ENCODE measurements around the gene HSPBP1.

- TF ChIP-seq MAX (IDR thresholded peaks at IDR 0.05) (no peak), ATF3 (IDR thresholded peaks at IDR 0.05) (no peak), CTCF (IDR thresholded peaks at IDR 0.05 in 2 of 3, conservative IDR thresholded peaks at IDR 0.05 in 1 of 3; ENCODE audit: borderline replicate concordance in 1 of 3, insufficient read depth in 1 of 3, low read depth in 2 of 3, low read length in 2 of 3) (no peak), TCF7L2 (IDR thresholded peaks at IDR 0.05; ENCODE audit: borderline replicate concordance, extremely low read depth, insufficient read depth, insufficient read length) (no peak), YY1 (IDR thresholded peaks at IDR 0.05; ENCODE audit: extremely low read depth, insufficient replicate concordance, low read depth, low read length) (no peak), CEBPB (IDR thresholded peaks at IDR 0.05; ENCODE audit: low read depth) (no peak), POLR2AphosphoS5 (IDR thresholded peaks at IDR 0.05; ENCODE audit: low read depth, low read length) (no peak)
Observed at GRCh38 chr19:55231391-55232285, 48.3 kb downstream of the HSPBP1 start.
